Measurements from ENCODE around the gene ASB18.

DNA sequence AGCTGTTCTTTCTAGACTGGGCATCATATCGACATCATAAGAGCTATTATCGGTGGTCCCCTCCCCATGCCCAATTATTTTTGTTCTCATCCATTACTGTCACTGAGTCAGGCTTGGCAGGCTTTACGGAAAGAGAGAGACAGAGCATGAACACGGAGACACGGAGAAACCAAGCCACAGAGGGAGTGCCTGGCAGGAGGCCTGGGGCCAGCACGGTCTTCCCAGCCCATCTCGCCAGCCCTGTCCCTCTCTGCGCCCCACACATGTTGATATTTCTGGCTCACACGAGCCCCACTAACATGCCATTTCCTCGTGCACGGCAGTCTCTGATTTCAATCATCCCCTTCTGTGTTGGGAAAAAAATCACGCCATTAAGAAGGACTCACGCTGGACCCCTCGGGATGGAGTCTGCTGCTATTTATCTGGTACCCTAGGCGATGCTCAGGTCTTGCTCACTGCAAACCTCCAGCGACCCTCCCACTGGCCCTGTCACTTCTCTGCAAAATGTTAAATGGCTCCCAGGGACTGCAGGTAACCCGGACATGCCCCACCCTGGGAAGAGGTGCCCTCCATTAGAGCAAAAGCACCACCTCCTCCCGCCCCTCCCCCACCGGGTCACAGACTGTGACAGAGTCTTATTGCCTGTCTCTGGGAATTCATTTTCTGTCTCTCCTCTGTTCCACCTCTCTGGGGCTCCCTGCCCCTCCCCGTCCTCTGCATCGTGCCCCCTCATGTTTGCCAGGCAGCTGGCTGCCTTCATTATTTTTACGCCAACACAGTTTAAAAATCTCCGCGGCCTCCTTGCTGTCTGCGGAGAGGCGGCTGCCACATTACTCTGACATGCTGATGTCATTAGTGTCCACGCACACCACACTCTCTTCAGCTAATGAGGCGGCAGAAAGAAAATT is 55.9 kb downstream of the ASB18 start:
- TF ChIP-seq POLR2A (IDR thresholded peaks at IDR 0.05), result no peak
- TF ChIP-seq, protein P1, sequence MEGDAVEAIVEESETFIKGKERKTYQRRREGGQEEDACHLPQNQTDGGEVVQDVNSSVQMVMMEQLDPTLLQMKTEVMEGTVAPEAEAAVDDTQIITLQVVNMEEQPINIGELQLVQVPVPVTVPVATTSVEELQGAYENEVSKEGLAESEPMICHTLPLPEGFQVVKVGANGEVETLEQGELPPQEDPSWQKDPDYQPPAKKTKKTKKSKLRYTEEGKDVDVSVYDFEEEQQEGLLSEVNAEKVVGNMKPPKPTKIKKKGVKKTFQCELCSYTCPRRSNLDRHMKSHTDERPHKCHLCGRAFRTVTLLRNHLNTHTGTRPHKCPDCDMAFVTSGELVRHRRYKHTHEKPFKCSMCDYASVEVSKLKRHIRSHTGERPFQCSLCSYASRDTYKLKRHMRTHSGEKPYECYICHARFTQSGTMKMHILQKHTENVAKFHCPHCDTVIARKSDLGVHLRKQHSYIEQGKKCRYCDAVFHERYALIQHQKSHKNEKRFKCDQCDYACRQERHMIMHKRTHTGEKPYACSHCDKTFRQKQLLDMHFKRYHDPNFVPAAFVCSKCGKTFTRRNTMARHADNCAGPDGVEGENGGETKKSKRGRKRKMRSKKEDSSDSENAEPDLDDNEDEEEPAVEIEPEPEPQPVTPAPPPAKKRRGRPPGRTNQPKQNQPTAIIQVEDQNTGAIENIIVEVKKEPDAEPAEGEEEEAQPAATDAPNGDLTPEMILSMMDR (IDR thresholded peaks at IDR 0.05), result no peak
